Heart right ventricle (tissue), 16 donors: ENCODE data around the gene SGSH. TPM values are rescaled to one million over a fixed set of nuclear protein-coding genes. Genes with fewer than 3 reads are reported as not detected.
"Not testable (repeated sequence)": the region's sequence is repeated elsewhere in the genome, so short reads cannot be mapped to it uniquely, and the experiment has no call there.

Source experiments
- ATAC-seq, 8 donors: fragments of 200-7000 bp; cut with Tn5 transposase; one replicate each; pipeline ENCODE4 v1.9.1; 2020; ENCODE audit warnings: mild to moderate bottlenecking in 8 of 8, moderate library complexity in 8 of 8, moderate number of reproducible peaks in 1 of 8
- DNase-seq, 2 donors: peaks; one replicate each; pipeline ENCODE4 v3.0.0-alpha.2; 2020
- H3K27ac ChIP-seq, 10 donors: fragments of 200-600 bp; sonication (generic) in 2 of 10; one replicate each; pipeline versions ENCODE4 v1.5.0 to v1.8.0; 2020 to 2022; ENCODE audit warnings: mild to moderate bottlenecking in 3 of 10
- H3K27me3 ChIP-seq, 7 donors: fragments of 200-600 bp; one replicate each; pipeline ENCODE4 v1.8.0; 2021 to 2022; ENCODE audit warnings: mild to moderate bottlenecking in 2 of 7
- H3K36me3 ChIP-seq, 9 donors: fragments of 200-600 bp; sonication (generic) in 1 of 9; one replicate each; pipeline versions ENCODE4 v1.5.0 to v1.8.0; 2020 to 2022; ENCODE audit warnings: mild to moderate bottlenecking in 2 of 9
- H3K4me1 ChIP-seq, 9 donors: fragments of 200-600 bp; sonication (generic) in 1 of 9; one replicate each; pipeline versions ENCODE4 v1.5.0 to v1.8.0; 2020 to 2022; ENCODE audit warnings: mild to moderate bottlenecking in 4 of 9
- H3K4me3 ChIP-seq, 10 donors: fragments of 200-600 bp; sonication (generic) in 2 of 10; one replicate each; pipeline versions ENCODE4 v1.5.0 to v1.8.0; 2020 to 2022; ENCODE audit warnings: mild to moderate bottlenecking in 7 of 10, moderate library complexity in 2 of 10
- H3K9me3 ChIP-seq, 11 donors: fragments of 200-600 bp in 10 of 11; sonication (generic) in 2 of 11; one replicate each; pipeline versions ENCODE4 v1.5.0 to v1.8.0; 2013 to 2022; ENCODE audit warnings: mild to moderate bottlenecking in 2 of 11, control low read depth in 1 of 11, moderate library complexity in 1 of 11
- CTCF ChIP-seq, 9 donors: fragments of 200-600 bp; sonication (generic) in 2 of 9; IDR thresholded peaks; one replicate each; pipeline versions ENCODE4 v1.5.0 to v1.8.0; 2021 to 2022; ENCODE audit warnings: antibody characterized with exemption in 9 of 9, mild to moderate bottlenecking in 5 of 9, moderate library complexity in 1 of 9
- WGBS, 2 donors: extraction: QIAGEN DNeasy Blood & Tissue Kit; methylation state at CpG; one replicate each; pipeline ENCODE4 v1.1.7; 2013; ENCODE audit warnings: inconsistent platforms in 1 of 2; 5-methylcytosine and 5-hydroxymethylcytosine counted together
- intact Hi-C, 10 donors: fragments of 100-400 bp; cut with DNase I; formaldehyde crosslinking; loops; one replicate each; pipeline versions ENCODE4 v1.11.1 to v1.14.2; 2022
- polyA plus RNA-seq, 2 donors: library from polyadenylated mRNA; stranded (reverse); fragments of 200-250 nt; gene quantifications; one replicate each; pipeline ENCODE4 v1.2.3, GENCODE V29; 2013
- total RNA-seq, 10 donors: library from RNA; stranded (reverse); fragmentation: NEBNext Ultra II Directional in 3 of 10; extraction: Animal tissue kit (Norgen Biotek cat#: 25700) in 3 of 10; gene quantifications; one replicate each; pipeline versions ENCODE4 v1.2.1 to v1.2.4, GENCODE V29; 2021 to 2023
- donor health status: Arrhythmogenic right ventricular cardiomyopathy.
- donor health status: ischemic (EF 13 %, LVEDD 7.1; RV severe dilation, severe dysfunction).
- donor health status: healthy with polysubstance abuse.
- donor health status: DM: no; HTN: yes; CAD: no.
- donor health status: DM: no; HTN: no; CAD: no.
- donor health status: ischemic (EF 25% LVEDD 6.9; RV normal size, moderate dysfunction).
- donor health status: ischemic (EF 25% LVEDD 5.7; RV mildly dilated, moderate dysfunction).
- donor health status: healthy.
- donor health status: DM: yes; HTN: yes; CAD: no.
- donor health status: Ischemic cardiomyopathy.
- donor health status: ischemic (EF 35%, LVEDD 5.7; RV mildly dilated, moderate dysfunction).
- donor health status: nonischemic (EF 11% LVEDD 7.7; RV severe dilation, severe dysfunction).
- donor health status: DM: yes; HTN: yes; CAD: no.
- donor health status: PGD.
- donor health status: ischemic (EF 29% LVEDD 5.4; RV normal size, mild dysfunction).
- donor health status: nonischemic (EF 23%, LVEDD 6.1; RV moderate dilation, normal function).

SGSH gene
- total and polyA plus RNA-seq, 12 donors = 7.3 to 21.7 (median 14.0) TPM

- H3K27me3 ChIP-seq = no peaks in the 10 kb centered on the region
- peak within 1 kb of the TSS; percentile 85 to 100 (median 96) for H3K4me3 ChIP-seq
- no peaks in the 10 kb centered on the region for H3K9me3 ChIP-seq
- WGBS, 2 donors = 0 to 2% methylated on average over 6 to 42 of the region's 54 CpGs
- DNase-seq (peak; percentile 50 to 65), ATAC-seq (peak; percentile 19 to 70 (median 48))
- H3K4me1 ChIP-seq = peaks cover 13 to 57% (median 47%) of the 10 kb centered on the region in 9 donors
- peak within 1 kb of the TSS; percentile 98 to 100 (median 99) for H3K27ac ChIP-seq
- TF ChIP-seq CTCF (IDR thresholded peaks at IDR 0.05) = no peak
- intact Hi-C loops = loop anchor here in 6 of 10 donors (5.0 to 10.0 kb wide), 4 partner anchors 38 to 116 kb away; partner anchors contain the start of genes EIF4A3 (in 4 of the 6), SGSH (in 1 of the 6) and SLC26A11 (in 1 of the 6)
- H3K36me3 ChIP-seq = peaks cover 0 to 14% (median 0%) of the 10 kb centered on the region in 9 donors
These were observed 40.6 kb upstream of the SGSH start, which contains the start of gene RNF213 for GRCh38 chr17:80260791-80261158. Gene RNF213 (plus strand): TSS chr17:80260852. CDS start chr17:80263682, 2,830 bp downstream.

DNA sequence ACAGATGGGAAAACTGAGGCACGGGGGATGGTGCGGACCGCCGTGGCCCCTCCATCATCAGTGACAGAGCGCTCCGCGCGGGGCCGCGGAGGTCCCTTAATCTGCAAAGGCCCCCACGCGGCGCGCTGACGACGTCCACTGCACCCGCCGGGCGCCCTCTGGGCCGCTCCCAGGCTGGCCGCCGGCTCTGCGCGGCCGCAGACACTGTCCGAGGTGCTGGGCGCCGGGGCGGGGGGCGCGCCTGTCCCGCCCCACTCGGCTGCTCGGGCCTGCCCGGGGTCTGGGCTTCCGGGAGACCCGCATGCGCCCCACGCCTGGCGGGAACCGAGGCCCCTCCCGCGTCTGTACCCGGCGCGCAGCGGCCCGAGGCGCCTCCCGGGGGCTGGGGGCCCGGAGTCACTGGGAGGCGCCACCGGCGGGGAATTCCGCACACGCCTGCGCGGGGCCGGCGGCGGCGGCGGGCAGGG lies 40.0 kb upstream of the SGSH start:
- intact Hi-C loops = loop anchor here in 6 of 10 donors (5.0 to 10.0 kb wide), 4 partner anchors 38 to 115 kb away; partner anchors contain the start of genes EIF4A3 (in 4 of the 6), SGSH (in 1 of the 6) and SLC26A11 (in 1 of the 6)
- H3K4me3 ChIP-seq = peak overlapping the region; percentile 21 to 85 (median 60)
- H3K27ac ChIP-seq = peak overlapping the region; percentile 86 to 98 (median 95)
- H3K27me3 ChIP-seq = no peaks in the 10 kb centered on the region
- no peaks in the 10 kb centered on the region for H3K9me3 ChIP-seq
- H3K36me3 ChIP-seq = peaks cover 0 to 7% (median 0%) of the 10 kb centered on the region in 9 donors
- TF ChIP-seq CTCF (IDR thresholded peaks at IDR 0.05) = peak in 1 of 9 donors; percentile 17
- DNase-seq = peak; percentile 69 to 80
- peaks cover 9 to 57% (median 40%) of the 10 kb centered on the region in 9 donors for H3K4me1 ChIP-seq
- peak; percentile 61 to 84 (median 76) for ATAC-seq
- WGBS, 2 donors = 0 to 1% methylated on average over 49 to 63 of the region's 63 CpGs

GRCh38 chr17:80259457-80260068 lies 39.4 kb upstream of the SGSH start:
- Histone ChIP-seq H3K4me1 (peaks cover 9 to 57% (median 35%) of the 10 kb centered on the region in 9 donors), H3K36me3 (peaks cover 0 to 6% (median 0%) of the 10 kb centered on the region in 9 donors), H3K4me3 (peak overlapping the region; percentile 21 to 85 (median 60)), H3K27me3 (no peaks in the 10 kb centered on the region), H3K27ac (peak overlapping the region; percentile 86 to 98 (median 95)), H3K9me3 (no peaks in the 10 kb centered on the region)
- DNase-seq = no peak
- intact Hi-C loops = loop anchor here in 6 of 10 donors (2.0 to 10.0 kb wide), 7 partner anchors 37 to 252 kb away; partner anchors contain the start of genes EIF4A3 (in 5 of the 6), GAA (in 2 of the 6), SGSH (in 1 of the 6) and SLC26A11 (in 1 of the 6)
- 41 to 56% methylated on average over 18 of the region's 18 CpGs for WGBS, 2 donors
- TF ChIP-seq CTCF (IDR thresholded peaks at IDR 0.05) = no peak
- ATAC-seq = no peak

GRCh38 chr17:80258296-80258695 lies 38.2 kb upstream of the SGSH start:
- peaks cover 9 to 59% (median 25%) of the 10 kb centered on the region in 9 donors for H3K4me1 ChIP-seq
- not testable (repeated sequence) for H3K9me3 ChIP-seq, ATAC-seq

More at GRCh38 chr17:80258296-80258695, 38.2 kb upstream of the SGSH start:
- not testable (repeated sequence) for H3K4me3 ChIP-seq, DNase-seq, H3K36me3 ChIP-seq, H3K27me3 ChIP-seq
- intact Hi-C loops = loop anchor here in 4 of 10 donors (2.0 to 10.0 kb wide), 4 partner anchors 113 to 251 kb away; partner anchors contain the start of genes GAA (in 2 of the 4) and EIF4A3 (in 1 of the 4)
- H3K27ac ChIP-seq = peak overlapping the region in 1 of 10 donors; percentile 96
- WGBS, 2 donors = 88 to 92% methylated on average over 2 of the region's 2 CpGs
